ENCODE results near the gene BST1. TPM values are rescaled to one million over a fixed set of nuclear protein-coding genes. Genes with fewer than 3 reads are reported as not detected.

Gene BST1
- total and polyA plus RNA-seq, 2 donors (not counting 3 experiments of a cell fraction or from before 2014, with no cell fraction given), result 10.7 to 14.0 TPM

DNA sequence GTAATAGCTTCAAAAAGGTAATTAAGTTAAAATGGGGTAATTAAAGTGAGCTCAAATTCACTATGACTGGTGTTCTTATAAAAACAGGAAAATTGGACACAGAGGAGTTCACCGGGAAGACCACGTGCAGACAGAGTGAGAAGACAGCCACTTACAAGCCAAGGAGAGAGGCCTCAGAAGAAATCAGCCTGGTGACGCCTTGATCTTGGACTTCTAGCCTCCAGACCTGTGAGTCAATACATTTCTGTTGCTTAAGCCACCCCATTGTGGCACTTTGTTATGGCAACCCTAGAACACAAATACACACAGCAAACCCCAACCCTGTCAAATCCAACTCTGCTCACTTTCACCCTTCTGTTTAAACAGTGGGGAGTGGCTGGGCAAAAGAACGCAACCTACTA, 71.2 kb downstream of the BST1 start:
- H3K4me2 ChIP-seq (ENCODE audit: insufficient read depth, low read length), result no peak overlapping the region
- no peak for FAIRE-seq
- CTCF ChIA-PET, result interaction anchor here (1.3 kb wide), 1 partner anchor 294 kb away, joined by 8 read pairs; no protein-coding TSS in a partner anchor
- H3K79me2 ChIP-seq (ENCODE audit: control insufficient read depth, insufficient read depth, low read length), result no peaks in the 10 kb centered on the region
- no peaks in the 10 kb centered on the region for H3K9me1 ChIP-seq (replicated peaks; ENCODE audit: control insufficient read depth, extremely low read depth, insufficient read depth, low read length)
- no peak overlapping the region for H3K9ac ChIP-seq (replicated peaks; ENCODE audit: extremely low read depth, insufficient read depth, low read length)
- no TSS peak for BruUV-seq (replicated peaks)
- POLR2A ChIA-PET, result no interaction called here
- H4K20me1 ChIP-seq (replicated peaks; ENCODE audit: control insufficient read depth, extremely low read depth, insufficient read depth, low read length), result no peaks in the 10 kb centered on the region
- DNase-seq (ENCODE audit: low read depth, low spot score), result no peak
- H3K27ac ChIP-seq (ENCODE audit: insufficient read depth, low read depth, low read length), result no peak overlapping the region
- no peaks in the 10 kb centered on the region for H3K36me3 ChIP-seq (ENCODE audit: control insufficient read depth in 2 of 2, extremely low read depth in 1 of 2, insufficient read depth in 2 of 2, low read length in 2 of 2)
- dilution Hi-C loops (cut with MboI; ENCODE audit: extremely low pct_ligation_motif_present, low sequenced_read_pairs) (no loop called here), intact Hi-C loops (cut with micrococcal nuclease) (no loop called here)
- no peak overlapping the region for H2AFZ ChIP-seq (ENCODE audit: low read depth, low read length)
- peaks cover 37 to 49% of the 10 kb centered on the region in 2 experiments for H3K27me3 ChIP-seq (ENCODE audit: control insufficient read depth in 2 of 2, insufficient read depth in 2 of 2, low read length in 2 of 2)
- H3K4me1 ChIP-seq (ENCODE audit: control insufficient read depth, extremely low read depth, insufficient read depth, low read length), result peaks cover 8% of the 10 kb centered on the region
- no peak overlapping the region for H3K4me3 ChIP-seq (replicated peaks in 1 of 3; ENCODE audit: insufficient read depth in 1 of 3, low read depth in 1 of 3, low read length in 3 of 3)
- H3K9me3 ChIP-seq (replicated peaks; ENCODE audit: control insufficient read depth, insufficient read depth, low read length), result no peaks in the 10 kb centered on the region
- TF ChIP-seq EZH2 (IDR thresholded peaks at IDR 0.05; ENCODE audit: borderline replicate concordance, low read depth, low read length, severe bottlenecking) (no peak), FOS (IDR thresholded peaks at IDR 0.05; ENCODE audit: borderline replicate concordance, insufficient read depth, low read length) (no peak), MYC (IDR thresholded peaks at IDR 0.05; ENCODE audit: low read depth, low read length) (no peak), POLR2A (IDR thresholded peaks at IDR 0.05; ENCODE audit: low read depth, low read length) (no peak), JUN (IDR thresholded peaks at IDR 0.05; ENCODE audit: borderline replicate concordance, insufficient read depth, insufficient read length, low read depth) (no peak), GATA2 (IDR thresholded peaks at IDR 0.05; ENCODE audit: insufficient read depth, insufficient read length, low read depth, low read length) (no peak), MAX (IDR thresholded peaks at IDR 0.05; ENCODE audit: insufficient read depth, insufficient read length) (no peak), POLR2AphosphoS5 (IDR thresholded peaks at IDR 0.05; ENCODE audit: insufficient read depth, low read depth, low read length) (no peak)
- TF ChIP-seq, protein P1, sequence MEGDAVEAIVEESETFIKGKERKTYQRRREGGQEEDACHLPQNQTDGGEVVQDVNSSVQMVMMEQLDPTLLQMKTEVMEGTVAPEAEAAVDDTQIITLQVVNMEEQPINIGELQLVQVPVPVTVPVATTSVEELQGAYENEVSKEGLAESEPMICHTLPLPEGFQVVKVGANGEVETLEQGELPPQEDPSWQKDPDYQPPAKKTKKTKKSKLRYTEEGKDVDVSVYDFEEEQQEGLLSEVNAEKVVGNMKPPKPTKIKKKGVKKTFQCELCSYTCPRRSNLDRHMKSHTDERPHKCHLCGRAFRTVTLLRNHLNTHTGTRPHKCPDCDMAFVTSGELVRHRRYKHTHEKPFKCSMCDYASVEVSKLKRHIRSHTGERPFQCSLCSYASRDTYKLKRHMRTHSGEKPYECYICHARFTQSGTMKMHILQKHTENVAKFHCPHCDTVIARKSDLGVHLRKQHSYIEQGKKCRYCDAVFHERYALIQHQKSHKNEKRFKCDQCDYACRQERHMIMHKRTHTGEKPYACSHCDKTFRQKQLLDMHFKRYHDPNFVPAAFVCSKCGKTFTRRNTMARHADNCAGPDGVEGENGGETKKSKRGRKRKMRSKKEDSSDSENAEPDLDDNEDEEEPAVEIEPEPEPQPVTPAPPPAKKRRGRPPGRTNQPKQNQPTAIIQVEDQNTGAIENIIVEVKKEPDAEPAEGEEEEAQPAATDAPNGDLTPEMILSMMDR (IDR thresholded peaks at IDR 0.05; ENCODE audit: extremely low read depth in 1 of 2, insufficient read depth in 1 of 2, low read depth in 1 of 2, low read length in 2 of 2), result no peak
